Measurements from ENCODE around the gene GNB2.

DNA sequence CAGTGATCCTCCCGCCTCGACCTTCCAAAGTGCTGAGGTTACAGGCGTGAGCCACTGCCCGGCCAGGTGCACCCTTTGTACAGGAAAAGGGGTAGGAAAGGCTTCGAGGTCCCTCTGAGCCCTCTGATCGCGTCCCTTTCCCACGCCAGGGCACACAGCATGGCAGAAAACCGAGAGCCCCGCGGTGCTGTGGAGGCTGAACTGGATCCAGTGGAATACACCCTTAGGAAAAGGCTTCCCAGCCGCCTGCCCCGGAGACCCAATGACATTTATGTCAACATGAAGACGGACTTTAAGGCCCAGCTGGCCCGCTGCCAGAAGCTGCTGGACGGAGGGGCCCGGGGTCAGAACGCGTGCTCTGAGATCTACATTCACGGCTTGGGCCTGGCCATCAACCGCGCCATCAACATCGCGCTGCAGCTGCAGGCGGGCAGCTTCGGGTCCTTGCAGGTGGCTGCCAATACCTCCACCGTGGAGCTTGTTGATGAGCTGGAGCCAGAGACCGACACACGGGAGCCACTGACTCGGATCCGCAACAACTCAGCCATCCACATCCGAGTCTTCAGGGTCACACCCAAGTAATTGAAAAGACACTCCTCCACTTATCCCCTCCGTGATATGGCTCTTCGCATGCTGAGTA lies 33.3 kb downstream of the GNB2 start:
- TF ChIP-seq, protein P1, sequence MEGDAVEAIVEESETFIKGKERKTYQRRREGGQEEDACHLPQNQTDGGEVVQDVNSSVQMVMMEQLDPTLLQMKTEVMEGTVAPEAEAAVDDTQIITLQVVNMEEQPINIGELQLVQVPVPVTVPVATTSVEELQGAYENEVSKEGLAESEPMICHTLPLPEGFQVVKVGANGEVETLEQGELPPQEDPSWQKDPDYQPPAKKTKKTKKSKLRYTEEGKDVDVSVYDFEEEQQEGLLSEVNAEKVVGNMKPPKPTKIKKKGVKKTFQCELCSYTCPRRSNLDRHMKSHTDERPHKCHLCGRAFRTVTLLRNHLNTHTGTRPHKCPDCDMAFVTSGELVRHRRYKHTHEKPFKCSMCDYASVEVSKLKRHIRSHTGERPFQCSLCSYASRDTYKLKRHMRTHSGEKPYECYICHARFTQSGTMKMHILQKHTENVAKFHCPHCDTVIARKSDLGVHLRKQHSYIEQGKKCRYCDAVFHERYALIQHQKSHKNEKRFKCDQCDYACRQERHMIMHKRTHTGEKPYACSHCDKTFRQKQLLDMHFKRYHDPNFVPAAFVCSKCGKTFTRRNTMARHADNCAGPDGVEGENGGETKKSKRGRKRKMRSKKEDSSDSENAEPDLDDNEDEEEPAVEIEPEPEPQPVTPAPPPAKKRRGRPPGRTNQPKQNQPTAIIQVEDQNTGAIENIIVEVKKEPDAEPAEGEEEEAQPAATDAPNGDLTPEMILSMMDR (IDR thresholded peaks at IDR 0.05; ENCODE audit: low read length), result no peak
- TF ChIP-seq EZH2 (IDR thresholded peaks at IDR 0.05; ENCODE audit: borderline replicate concordance, low read length), result no peak
